GM23248 (cell line): ENCODE measurements around the gene STARD4.

ENCODE experiments used
- EZH2 ChIP-seq: fragments of 200-600 bp; sonication (generic); IDR thresholded peaks from 2 replicates; pipeline ENCODE4 v1.6.1; 2018; ENCODE audit warnings: antibody characterized with exemption, mild to moderate bottlenecking; ENCODE audit not compliant: insufficient read depth, poor library complexity, severe bottlenecking
- EZH2phosphoT487 ChIP-seq: fragments of 200-600 bp; sonication (generic); IDR thresholded peaks from 2 replicates; pipeline ENCODE4 v1.6.1; 2018; ENCODE audit warnings: antibody characterized with exemption, moderate library complexity, mild to moderate bottlenecking, low read depth; ENCODE audit not compliant: insufficient read depth

GRCh38 chr5:111461934-111462333 is 50.4 kb downstream of the STARD4 start:
- no peak for TF ChIP-seq EZH2phosphoT487
- no peak for TF ChIP-seq EZH2
